Ovary (tissue), 9 donors: Measurements from ENCODE around the gene MMP24OS. TPM values are rescaled to one million over a fixed set of nuclear protein-coding genes. Genes with fewer than 3 reads are reported as not detected.
"Not testable (repeated sequence)": the region's sequence is repeated elsewhere in the genome, so short reads cannot be mapped to it uniquely, and the experiment has no call there.

ENCODE experiments used
- DNase-seq, 5 donors: peaks; one replicate each; pipeline ENCODE4 v3.0.0-alpha.2; 2019 to 2020
- H3K27ac ChIP-seq, 2 donors: fragments of 200-600 bp; one replicate each; pipeline versions ENCODE4 v1.5.1 to v1.8.0; 2019 to 2022
- H3K27me3 ChIP-seq: fragments of 200-600 bp; one replicate; pipeline ENCODE4 v1.8.0; 2022
- H3K36me3 ChIP-seq: fragments of 200-600 bp; sonication (generic); one replicate; pipeline ENCODE4 v1.5.1; 2019
- H3K4me1 ChIP-seq: one replicate; pipeline ENCODE4 v1.8.1; 2013; ENCODE audit warnings: mild to moderate bottlenecking, moderate library complexity; ENCODE audit not compliant: insufficient read depth
- H3K4me3 ChIP-seq: fragments of 200-600 bp; sonication (generic); one replicate; pipeline ENCODE4 v1.5.1; 2017
- H3K9me3 ChIP-seq, 2 donors: fragments of 200-600 bp in 1 of 2; sonication (generic) in 1 of 2; one replicate each; pipeline versions ENCODE4 v1.5.1 to v1.8.1; 2013 to 2019; ENCODE audit warnings: mild to moderate bottlenecking in 1 of 2, moderate library complexity in 1 of 2
- CTCF ChIP-seq, 3 donors: fragments of 450-650 bp in 2 of 3; fragments of 200-600 bp in 1 of 3; IDR thresholded peaks; one replicate each; pipeline versions ENCODE4 v1.5.1 to v1.8.0; 2016 to 2022; ENCODE audit warnings: antibody characterized with exemption in 3 of 3, mild to moderate bottlenecking in 1 of 3
- EP300 ChIP-seq: sonication (generic); formaldehyde crosslinking; IDR thresholded peaks from one replicate; pipeline ENCODE4 v1.6.1; 2017; ENCODE audit warnings: antibody characterized with exemption
- POLR2A ChIP-seq: fragments of 450-650 bp; IDR thresholded peaks from one replicate; pipeline ENCODE4 v1.6.1; 2017; ENCODE audit warnings: antibody characterized with exemption, mild to moderate bottlenecking, moderate library complexity
- WGBS, 3 donors: extraction: QIAGEN DNeasy Blood & Tissue Kit in 1 of 3; methylation state at CpG; one replicate each; pipeline versions ENCODE4 v1.1.5 to v1.1.7; 2013 to 2017; 5-methylcytosine and 5-hydroxymethylcytosine counted together
- intact Hi-C, 4 donors: fragments of 100-400 bp; cut with DNase I; formaldehyde crosslinking; loops; one replicate each; pipeline versions ENCODE4 v1.11.0 to v1.15.1; 2022 to 2023
- polyA plus RNA-seq, 2 donors: library from polyadenylated mRNA; stranded (reverse); fragments of 200-250 nt in 1 of 2; fragments of 350-450 nt in 1 of 2; fragmentation: Illumina TruSeq in 1 of 2; extraction: RNeasy Lipid Tissue Mini Kit (QIAGEN cat#74804) in 1 of 2; gene quantifications; one replicate each; pipeline ENCODE4 v1.2.3, GENCODE V29; 2013 to 2014
- total RNA-seq, 7 donors: library from RNA; depleted of rRNA in 2 of 7; stranded (reverse); fragments of >200 nt in 2 of 7; fragmentation: NEBNext Ultra II Directional in 3 of 7; extraction: Animal tissue kit (Norgen Biotek cat#: 25700) in 3 of 7; gene quantifications; one replicate each; pipeline versions ENCODE4 v1.1.0 to v1.2.4, GENCODE V29; 2016 to 2023
- donor health status: DM: no; HTN: no; CAD: no; lungs with moderate emphysema.
- donor health status: DM: no; HTN: no; CAD: no.
- donor health status: Bipolar disorder and iron deficiency.
- donor health status: DM: yes; HTN: yes; CAD: no.
- donor health status: DM: no; HTN: no; CAD: no.
- donor health status: DM: yes; HTN: yes; CAD: no.

Gene MMP24OS
- total and polyA plus RNA-seq, 9 donors: 20.5 to 77.7 (median 57.8) TPM

GRCh38 chr20:35254448-35254999 lies 23.4 kb downstream of the MMP24OS start:
- Histone ChIP-seq H3K4me1 (no peaks in the 10 kb centered on the region), H3K27ac (no peak overlapping the region), H3K9me3 (no peaks in the 10 kb centered on the region), H3K4me3 (no peak overlapping the region), H3K27me3 (no peaks in the 10 kb centered on the region), H3K36me3 (no peaks in the 10 kb centered on the region)
- 91 to 94% (median 92%) methylated on average over 12 of the region's 12 CpGs for WGBS, 3 donors
- intact Hi-C loops: no loop called here
- no peak for TF ChIP-seq POLR2A
- no peak for TF ChIP-seq EP300
- TF ChIP-seq CTCF (IDR thresholded peaks at IDR 0.05): no peak
- no peak for DNase-seq

- TF ChIP-seq EP300 (no peak), POLR2A (no peak), CTCF (IDR thresholded peaks at IDR 0.05) (no peak)
- no peaks in the 10 kb centered on the region for H3K27me3 ChIP-seq
- no peaks in the 10 kb centered on the region for H3K4me1 ChIP-seq
- 70 to 83% (median 77%) methylated on average over 3 of the region's 3 CpGs for WGBS, 3 donors
- H3K4me3 ChIP-seq: no peak overlapping the region
- intact Hi-C loops: no loop called here
- H3K27ac ChIP-seq: no peak overlapping the region
- H3K9me3 ChIP-seq: no peaks in the 10 kb centered on the region
- DNase-seq: no peak
- no peaks in the 10 kb centered on the region for H3K36me3 ChIP-seq
These were observed 24.9 kb downstream of the MMP24OS start for GRCh38 chr20:35253010-35253409.

GRCh38 chr20:35252598-35252997 lies 25.3 kb downstream of the MMP24OS start:
- H3K4me3 ChIP-seq, H3K4me1 ChIP-seq, H3K27me3 ChIP-seq, H3K9me3 ChIP-seq, H3K27ac ChIP-seq, DNase-seq, H3K36me3 ChIP-seq, intact Hi-C loops: not testable (repeated sequence)
- 67 to 100% (median 93%) methylated on average over 1 to 2 of the region's 2 CpGs for WGBS, 3 donors

GRCh38 chr20:35252037-35252461 lies 25.9 kb downstream of the MMP24OS start:
- no peak overlapping the region for H3K27ac ChIP-seq
- H3K9me3 ChIP-seq: no peaks in the 10 kb centered on the region
- H3K4me1 ChIP-seq: no peaks in the 10 kb centered on the region
- TF ChIP-seq POLR2A (no peak), CTCF (IDR thresholded peaks at IDR 0.05) (no peak), EP300 (no peak)
- DNase-seq: no peak
- 49 to 69% (median 59%) methylated on average over 2 of the region's 2 CpGs for WGBS, 3 donors
- no peaks in the 10 kb centered on the region for H3K36me3 ChIP-seq
- intact Hi-C loops: no loop called here
- no peak overlapping the region for H3K4me3 ChIP-seq
- no peaks in the 10 kb centered on the region for H3K27me3 ChIP-seq

GRCh38 chr20:35251613-35251940 lies 26.3 kb downstream of the MMP24OS start:
- H3K4me1 ChIP-seq: no peaks in the 10 kb centered on the region
- H3K27ac ChIP-seq: no peak overlapping the region
- DNase-seq: no peak
- no peak overlapping the region for H3K4me3 ChIP-seq
- intact Hi-C loops: no loop called here
- no peaks in the 10 kb centered on the region for H3K27me3 ChIP-seq
- TF ChIP-seq EP300: no peak
- TF ChIP-seq POLR2A: no peak
- TF ChIP-seq CTCF (IDR thresholded peaks at IDR 0.05): no peak
- 85 to 92% (median 90%) methylated on average over 2 of the region's 2 CpGs for WGBS, 3 donors
- no peaks in the 10 kb centered on the region for H3K9me3 ChIP-seq
- no peaks in the 10 kb centered on the region for H3K36me3 ChIP-seq
